Activated T-cell treated with anti-CD3 and anti-CD28 coated beads for 24 hours (primary cell): ENCODE results near the gene CDCA4.

Experiments
- DNase-seq: peaks from one replicate; pipeline ENCODE4 v3.0.0-alpha.2; 2020; ENCODE audit warnings: low read depth

The CDCA4 gene

DNA sequence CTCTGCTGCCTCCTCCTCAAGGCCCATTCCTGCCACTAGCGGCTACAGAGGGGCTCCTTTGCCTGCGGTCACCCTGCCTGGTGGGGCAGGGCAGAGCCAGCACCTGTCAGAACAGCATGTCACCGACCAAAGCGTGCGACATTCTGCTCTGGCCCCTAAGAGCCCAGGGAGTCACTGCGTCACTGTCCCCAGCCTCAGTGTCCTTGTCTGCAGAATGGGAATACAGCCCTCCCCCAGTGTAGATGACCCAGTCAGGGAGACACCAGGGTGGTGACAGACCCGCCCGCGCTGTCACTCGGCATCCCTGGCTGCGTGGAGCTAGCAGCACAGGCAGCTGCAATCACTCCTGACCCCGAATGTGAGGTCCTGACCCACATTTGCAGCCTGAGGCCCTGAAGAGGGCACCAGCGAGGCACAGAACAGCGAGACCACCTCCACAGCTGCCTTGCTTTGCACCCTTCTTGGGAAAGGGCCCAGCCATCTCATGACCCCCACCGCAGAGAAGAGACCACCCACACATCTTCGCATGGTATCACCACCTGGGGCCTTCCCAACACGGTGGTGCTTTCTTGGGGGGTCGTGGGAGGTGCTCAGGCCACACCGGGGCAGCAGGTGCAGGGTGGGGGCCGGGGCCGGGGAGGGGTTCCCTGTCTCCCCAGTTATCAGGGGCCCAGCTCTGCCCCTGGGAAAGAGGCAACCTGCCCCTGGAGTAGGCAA lies 45.2 kb downstream of the CDCA4 start:
- DNase-seq, result no peak

DNA sequence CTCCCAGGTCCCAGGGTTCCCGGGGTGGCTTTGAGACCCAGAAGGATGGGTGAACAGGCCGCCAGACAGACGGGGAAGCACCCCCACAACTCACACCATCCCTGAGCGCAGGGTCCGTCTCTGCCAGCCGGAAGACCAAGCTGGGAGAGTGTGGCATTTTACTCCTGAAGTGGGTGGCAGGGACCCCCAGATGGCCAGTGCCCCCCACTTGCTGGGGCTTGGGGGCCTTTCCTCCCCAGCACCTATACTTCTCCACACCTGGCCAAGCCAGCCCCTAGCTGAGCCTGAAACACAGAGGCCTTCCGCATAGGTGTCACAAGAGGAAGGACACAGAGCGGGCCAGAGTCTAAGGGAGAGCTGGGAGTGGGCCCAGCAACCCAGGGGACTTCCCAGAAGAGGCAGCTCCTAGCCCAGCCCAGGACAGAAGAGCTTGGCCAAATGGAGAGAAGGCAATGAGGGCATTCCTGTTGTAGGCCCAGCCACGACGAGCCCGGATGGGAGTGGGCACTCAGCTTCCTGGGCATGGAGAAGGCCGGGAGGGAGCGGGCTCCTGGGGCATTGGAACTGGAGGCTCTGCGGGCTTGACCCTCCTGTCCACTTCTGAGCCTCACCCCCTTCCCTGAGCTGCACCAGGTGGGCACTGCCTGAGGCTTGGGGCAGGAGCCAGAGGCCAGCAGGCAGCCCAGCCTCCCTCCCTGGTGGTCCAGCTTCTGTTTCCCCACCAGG lies 46.1 kb downstream of the CDCA4 start:
- no peak for DNase-seq

DNA sequence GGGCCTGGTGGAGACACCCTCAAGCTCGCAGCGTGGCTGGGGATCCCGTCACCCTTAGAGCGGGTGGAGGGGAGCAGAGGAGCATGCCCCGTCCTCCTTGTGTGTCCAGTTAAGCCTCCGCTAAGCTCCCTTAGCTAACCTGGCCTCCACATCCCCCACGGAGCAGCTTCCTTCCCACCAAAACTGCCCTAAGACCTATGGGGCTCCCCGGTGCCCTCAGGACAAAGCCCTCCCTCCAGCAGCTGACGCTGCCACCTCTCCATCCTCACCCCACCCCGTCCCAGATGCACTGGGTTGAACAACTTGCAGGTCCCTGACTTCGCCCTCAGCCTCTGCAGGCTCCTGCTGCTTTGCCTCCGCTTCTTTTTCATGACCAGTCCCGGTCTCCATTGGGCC lies 46.7 kb downstream of the CDCA4 start:
- no peak for DNase-seq

DNA sequence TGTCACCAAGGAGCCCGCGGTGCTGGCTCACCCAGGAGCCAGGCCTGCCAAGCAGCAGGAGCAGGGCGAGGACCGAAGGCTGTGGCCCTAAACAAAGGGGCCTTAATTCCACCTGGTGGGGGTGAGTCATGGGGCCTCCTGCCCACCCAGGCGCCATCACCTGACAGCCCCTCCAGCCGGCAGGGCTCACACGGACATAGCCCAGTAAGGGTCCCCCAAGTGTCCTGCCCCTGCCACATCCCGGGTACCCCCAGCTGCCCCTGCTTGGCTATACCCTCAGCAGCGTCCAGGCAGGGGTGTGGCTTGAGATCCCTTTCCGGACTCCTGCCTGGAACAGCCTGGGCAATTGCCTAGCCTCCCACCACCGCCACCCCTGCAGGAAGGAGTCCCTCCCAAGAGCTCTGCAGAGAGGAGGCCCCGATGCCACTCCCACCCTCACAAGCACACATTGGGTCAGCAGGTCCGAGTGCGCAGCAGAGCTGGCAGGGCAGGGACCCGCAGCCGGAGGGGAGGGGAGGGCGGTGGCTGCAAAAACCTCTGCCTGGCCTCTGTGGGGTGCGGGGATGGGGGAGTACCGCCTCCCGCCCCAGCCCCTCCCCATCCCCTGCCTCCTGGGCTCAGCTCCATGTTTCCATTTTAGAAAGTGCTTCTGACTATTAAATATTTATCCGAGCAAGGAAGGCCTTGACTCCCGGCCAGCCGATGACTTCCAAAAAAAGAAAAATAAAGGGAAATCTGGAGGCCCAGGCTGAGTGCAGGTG lies 47.3 kb downstream of the CDCA4 start:
- DNase-seq, result no peak

DNA sequence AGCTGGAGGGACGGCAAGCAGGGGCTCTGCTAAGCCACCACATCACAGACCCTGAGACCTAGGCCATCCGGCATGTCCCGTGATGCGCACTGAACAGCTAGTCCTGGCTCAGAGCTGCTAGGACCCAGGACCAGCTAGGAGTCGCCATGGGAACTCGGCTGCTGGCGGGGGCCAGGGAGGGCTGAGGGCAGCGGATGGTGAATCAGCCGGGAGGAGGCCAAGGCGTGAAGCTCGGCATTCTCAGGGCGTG lies 47.8 kb downstream of the CDCA4 start:
- no peak for DNase-seq

DNA sequence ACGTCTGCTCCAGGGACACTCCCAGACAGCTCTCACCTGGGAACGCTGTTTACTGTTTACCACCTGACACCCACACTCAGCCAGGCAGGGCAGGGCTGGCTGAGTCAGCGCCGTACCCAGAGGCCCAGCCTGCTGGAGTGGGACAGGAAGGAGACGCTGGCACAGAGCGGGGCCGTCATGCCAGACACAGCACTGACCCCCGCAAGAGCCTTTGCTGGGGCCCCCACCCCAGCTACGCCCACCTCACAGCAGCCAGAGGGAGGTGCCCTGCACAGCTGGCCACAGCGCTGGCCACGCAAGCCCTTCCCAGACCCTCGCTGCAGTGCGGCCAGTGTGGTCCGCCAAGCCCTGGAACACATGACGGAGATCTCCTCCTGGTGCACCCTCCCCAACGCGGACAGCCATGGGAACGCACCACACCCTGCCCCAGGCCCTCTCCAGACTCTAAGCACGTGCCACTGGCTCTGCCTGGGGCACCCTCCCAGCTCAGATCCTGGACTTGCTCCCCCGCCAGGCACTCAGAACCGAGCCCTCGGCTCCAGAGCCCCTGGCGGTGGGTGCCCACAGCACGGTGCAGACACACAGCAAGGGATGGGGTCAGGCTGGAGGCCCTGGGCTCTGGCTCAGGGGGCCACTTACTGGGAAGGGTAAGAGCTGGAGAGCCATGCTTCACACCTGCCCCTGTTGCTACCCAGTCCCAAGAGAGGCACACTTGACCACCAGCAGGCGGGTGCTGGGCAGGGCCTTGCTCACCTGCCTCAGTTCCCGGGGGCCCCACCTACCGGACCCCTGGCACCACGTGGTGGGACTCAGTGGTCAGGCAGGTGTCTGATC lies 48.4 kb downstream of the CDCA4 start:
- DNase-seq, result no peak

DNA sequence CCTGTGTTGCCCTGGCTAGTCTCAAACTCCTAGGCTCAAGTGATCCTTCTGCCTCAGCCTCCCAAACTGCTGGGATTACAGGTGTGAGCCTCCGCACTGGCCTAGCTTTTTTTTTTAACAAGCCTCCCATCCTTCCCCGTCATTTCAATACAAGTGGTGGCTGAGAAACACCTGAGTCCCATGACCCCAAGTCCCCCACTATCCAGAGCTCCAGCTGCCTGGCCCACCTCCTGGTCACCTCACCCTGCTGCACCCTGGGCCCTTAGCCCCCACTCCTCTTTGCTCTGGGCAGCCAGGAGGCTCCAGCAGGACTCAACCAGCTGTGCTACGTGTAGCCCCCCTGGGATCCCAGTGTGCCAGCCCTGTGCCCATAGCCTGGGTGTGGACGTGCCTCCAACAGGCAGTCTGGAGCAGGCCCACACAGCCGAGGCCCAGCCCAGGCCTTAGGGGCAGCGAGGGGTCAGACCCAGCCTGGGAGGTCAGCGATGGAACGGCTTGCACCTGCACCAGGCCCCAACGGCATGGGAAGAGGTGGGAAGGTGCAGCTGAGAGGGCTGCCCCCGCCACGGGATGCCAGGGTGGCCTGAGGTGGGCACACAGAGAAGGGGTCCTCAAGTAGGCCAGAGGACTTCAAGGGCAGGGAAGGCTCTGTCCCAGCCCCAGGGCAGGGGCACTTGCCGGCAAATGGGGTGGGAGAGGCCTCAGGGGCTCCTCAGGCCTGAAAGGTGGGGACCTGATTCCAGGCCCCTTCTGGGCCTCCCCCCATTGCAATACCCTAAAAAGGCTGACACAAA lies 49.2 kb downstream of the CDCA4 start:
- DNase-seq, result no peak

DNA sequence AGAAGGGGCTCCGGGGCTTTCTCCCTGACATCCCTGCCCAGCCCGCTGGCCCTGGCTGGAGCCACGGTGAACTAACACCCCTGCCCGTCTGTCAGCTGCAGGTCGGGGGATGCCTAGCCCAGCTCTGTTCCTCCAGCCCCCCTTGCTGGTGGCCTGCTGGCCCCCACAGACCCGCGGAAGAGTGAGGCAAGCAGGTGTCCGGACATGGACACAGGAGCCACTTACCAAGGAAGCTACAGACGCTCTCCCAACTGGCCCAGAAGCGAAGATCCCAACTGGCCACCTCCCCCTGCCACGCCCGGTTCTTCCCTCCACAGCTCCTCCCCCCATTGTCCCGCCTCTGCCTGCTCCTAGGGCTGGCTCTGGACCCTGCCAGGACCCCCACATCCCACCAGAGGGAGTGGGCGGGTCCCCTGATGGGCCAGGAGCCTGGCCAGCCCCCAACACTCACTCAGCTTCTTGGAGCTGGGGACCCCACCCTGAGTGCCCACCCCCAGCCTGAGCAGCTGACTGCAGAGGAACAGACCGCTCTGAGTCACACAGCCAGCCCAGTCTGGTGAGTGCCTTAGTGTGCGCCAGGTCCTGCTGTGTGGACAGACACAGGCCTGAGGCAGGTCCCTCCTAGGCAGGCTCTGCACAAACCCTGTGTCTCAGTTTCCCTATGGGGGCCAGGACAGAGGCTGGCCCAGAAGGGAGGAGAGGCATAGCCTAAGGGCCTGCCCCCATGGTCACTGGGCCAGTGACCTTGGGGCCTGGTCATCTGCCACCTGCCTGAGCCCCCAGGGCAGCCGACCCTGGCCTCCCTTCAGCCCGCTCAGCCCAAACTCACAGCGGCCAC lies 50.4 kb downstream of the CDCA4 start:
- DNase-seq, result no peak

DNA sequence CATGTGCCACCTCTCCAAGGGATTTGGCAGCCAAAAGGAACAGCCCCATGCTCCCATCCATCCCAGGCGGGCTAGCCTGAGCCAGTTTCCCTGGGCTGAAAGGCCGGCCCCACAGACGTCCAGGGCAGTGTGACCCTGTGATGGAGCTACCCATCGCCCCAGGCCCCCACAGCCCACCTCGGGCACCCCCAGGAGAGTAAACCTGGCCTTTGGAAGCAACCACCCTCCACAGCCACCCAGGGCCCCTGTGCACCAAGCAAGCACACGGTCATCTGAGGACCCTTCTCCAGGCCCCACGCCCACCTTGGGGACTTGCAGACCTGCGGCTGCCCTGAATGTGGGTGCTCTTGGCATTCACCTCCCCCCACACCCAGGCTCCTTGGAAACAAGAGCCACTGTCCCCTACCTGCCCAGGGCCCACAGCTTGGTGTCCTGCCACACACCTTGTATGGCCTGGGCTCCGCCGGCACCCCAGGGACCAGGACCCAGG lies 51.1 kb downstream of the CDCA4 start:
- DNase-seq, result no peak

DNA sequence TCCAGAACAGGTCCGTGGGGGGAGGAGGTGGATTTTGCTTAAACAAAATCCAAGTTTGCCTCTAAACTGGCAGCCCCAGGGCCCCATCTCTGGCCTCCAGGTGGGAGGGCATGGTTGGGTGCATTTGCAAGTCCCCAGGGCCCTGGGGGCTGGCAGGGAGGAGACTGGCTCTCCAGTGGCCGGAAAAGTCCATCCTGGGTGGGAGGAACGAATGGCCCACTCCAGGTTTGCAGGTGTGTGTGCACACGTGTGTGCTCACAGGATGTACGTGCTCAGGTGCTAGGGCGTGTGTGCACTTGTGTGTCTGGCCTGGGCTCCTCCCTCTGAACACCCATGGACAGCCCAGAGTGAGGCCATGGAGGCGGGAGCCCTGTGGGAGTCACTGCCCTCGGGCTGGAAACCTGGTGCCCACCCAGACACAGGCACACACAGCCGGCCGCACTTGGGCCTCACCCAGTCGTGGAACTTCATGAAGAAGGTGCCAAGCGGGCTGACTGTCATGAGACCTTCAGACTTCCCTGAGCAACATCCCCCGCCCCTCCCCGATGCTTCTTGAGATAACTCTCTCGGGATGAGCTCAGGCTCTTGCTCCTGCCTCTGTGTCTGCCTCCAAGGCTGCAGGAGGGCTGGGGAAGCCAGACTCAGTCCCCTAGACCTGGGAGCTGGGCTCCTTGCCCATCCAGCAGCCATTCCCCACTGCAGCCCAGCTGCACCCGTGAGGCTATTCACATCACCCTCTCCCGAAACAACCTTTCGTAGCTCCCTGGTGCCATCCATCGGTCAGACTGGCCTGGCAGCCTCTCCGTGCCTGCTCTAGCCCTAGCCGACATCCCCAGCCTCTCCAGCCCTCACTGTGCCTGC lies 52.1 kb downstream of the CDCA4 start:
- DNase-seq, result no peak

DNA sequence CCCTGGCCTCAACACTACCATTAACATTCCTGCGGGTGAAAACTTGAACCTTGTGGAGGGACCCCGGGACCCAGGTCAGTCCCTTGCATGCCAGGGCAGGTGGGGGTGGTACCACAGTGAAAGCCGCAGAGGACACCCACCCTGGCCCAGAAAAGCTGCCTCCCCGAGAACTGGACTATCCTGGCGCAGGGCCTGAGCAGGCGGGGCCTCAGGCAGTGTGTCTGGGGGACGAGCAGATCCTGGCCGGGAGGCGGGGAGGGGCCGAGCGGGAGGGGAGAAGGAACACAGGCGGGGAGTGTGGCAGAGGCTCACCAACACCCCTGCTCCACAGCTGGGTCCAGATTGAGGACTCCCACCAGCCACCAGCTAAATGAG lies 52.7 kb downstream of the CDCA4 start:
- DNase-seq, result no peak

DNA sequence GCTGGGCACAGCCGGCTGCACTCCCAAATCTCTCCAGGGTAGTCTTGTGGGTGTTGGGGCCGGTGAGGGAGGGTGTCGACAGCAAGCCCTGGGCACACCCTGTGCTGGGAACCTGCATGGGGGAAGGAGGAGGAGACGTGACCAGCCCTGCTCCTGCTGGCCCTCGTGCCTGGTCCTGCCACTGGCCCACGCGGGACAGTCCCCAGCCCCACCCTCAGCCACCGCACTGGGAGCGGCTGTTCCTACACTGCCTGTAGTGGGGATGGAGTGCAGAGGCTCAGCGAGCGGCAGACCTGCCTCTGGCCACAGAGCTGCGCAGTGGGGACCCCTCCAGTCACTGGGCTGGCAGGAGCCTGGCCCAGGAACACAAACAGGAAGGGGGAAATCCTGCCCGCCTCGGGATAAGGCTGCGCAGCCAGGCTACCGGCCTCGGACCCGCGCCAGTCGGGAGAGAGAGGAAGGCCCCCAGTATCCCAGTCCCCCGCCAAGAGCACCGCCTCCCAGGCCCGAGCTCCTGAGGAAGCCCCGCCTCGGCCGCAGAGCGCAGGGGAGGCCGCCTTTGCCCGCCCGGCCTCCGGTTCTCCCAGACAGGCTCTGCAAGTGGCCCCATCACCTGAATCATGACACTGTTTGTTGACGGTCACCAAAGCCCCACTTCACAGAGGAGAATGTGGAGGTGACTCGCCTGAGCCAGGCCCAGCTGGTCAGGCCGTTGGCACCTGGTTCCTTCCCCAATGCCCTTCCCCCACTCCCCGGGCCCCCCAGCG lies 53.3 kb downstream of the CDCA4 start:
- no peak for DNase-seq

DNA sequence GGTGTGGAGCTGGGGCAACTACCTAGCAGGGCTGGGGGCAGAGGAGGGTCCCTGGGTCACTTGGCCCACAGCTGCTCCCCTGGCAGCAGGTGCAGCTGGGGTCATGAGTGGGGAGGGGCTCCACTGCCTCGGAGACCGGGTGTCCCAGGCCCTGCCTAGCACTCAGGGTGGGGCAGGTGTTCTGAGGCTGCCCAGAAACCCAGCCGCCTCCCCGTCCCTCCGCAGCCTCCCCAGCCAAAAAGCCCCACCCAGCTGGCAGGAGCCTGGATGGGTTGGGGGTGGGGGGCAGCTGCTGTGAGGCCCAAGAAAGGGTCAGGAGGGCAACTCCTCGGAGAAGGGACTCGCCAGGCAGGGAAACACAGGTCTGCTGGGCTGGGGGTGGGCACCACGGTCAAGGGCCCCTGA lies 53.9 kb downstream of the CDCA4 start:
- DNase-seq, result no peak

DNA sequence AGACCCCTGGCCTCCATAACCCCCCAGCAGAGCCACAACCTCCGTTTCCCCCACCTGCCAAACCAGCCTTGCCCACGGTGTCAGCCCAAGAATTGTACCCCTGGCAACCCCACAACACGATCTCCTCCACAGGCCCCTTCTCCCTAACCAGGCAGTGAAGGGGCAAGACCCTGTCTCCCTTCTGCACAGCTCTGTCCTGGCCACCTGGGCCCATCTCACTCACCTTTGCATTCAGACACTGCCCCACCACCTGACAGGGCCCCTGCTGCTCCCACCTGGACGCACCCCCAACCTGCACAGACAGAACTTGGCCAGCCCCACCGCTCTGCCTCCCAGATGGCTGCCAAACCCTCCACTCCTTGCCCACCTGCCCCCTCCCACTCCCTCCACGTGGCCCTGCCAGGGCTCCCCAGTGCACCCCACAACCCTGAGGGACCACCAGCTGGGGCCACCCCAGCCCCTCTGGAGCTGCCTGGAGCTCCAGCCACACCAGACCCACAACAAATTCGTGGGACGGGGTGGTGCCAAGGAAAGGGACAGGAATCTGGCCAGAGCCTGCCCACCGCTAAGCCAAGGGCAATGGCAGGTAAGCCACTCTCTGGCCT lies 54.5 kb downstream of the CDCA4 start:
- no peak for DNase-seq

DNA sequence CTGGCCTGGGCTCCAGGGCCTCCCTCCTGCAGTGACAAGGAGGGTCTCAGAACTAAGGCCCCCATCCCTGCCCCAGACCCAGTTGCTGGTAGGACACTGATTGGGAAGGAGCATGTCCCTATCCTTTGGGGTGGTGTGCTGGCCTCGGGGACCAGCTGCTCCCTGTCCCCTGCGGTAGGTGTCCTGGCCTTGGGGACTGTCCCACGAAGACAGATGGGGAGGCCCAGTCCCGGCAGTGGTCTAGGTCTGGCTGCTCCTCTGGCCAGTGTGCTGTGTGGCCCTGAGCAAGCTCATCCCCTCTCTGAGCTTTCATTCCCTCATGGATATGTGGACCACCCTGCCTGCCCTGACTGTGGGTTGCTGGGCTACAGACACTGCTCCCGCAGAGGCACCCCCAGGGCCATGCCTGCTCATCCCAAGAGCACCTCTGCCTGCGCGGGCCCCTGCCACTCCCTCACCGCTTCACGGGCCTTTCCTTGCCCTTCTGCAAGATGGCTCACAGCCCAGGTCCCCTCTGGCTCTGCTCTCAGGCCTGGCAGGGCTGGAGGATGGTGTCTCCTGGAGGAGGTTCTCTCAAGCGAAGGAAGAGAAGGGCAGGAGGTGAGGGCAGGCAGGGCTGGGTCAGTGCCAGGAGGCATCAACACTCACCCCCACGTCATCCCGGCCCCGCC lies 55.2 kb downstream of the CDCA4 start:
- DNase-seq, result no peak

DNA sequence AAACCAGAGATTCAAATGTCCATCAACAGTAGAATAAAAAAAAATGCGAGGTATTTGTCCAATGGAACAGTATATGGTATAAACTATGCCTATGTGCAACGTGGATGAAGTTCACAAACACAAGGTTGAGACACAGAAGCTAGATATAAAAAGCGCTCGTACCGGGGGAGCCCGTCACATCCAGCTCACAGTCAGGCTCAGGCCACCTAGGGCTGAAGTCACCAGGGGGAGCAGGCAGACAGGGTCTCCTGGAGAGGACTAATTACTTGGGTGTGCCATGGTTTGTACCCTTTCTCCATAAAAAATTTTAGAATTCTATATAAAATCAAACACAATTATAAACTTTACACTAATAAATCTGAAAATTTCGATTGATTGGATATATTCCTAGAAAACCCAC lies 56.3 kb downstream of the CDCA4 start:
- DNase-seq, result no peak
